Right kidney (tissue), 1 donor: ENCODE measurements around the gene CHST11.
A peak's percentile ranks its signal among the peaks of the same experiment; 100 is the strongest.

Experiments used
- DNase-seq: peaks from one replicate; pipeline ENCODE4 v3.0.0-alpha.2; 2016

The CHST11 gene

DNA sequence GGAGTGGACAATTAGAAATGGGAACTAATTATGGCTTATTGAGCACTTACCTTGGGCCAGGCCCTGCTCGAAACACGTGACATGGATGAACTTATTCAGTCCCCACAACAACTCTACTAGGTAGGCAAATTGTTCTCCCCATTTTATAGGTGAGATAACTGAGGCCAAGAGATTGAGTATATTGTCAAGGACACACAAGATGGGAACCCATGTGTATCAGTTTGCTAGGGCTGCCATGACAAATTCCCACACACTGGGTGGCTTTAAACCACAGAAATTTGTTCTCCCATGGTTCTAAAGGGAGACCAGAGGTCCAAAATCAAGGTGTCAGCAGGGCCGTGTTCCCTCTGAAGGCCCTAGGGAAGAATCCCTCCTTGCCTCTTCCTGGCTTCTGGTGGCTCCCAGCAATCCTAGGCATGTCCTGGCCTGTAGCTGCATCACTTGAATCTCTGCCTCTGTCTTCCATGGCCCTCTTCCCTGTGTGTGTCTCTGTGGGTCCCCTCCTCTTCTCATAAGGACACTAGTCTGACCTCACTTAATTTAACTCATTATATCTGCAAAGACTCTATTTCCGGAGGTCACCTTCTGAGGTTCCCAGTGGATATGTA is 128.8 kb downstream of the CHST11 start:
- no peak for DNase-seq

- DNase-seq: peak; percentile 56
Measured at GRCh38 chr12:104586351-104586919, 129.7 kb downstream of the CHST11 start.

GRCh38 chr12:104588047-104588920 is 131.5 kb downstream of the CHST11 start:
- no peak for DNase-seq

GRCh38 chr12:104588921-104589590 is 132.3 kb downstream of the CHST11 start:
- DNase-seq: no peak

DNA sequence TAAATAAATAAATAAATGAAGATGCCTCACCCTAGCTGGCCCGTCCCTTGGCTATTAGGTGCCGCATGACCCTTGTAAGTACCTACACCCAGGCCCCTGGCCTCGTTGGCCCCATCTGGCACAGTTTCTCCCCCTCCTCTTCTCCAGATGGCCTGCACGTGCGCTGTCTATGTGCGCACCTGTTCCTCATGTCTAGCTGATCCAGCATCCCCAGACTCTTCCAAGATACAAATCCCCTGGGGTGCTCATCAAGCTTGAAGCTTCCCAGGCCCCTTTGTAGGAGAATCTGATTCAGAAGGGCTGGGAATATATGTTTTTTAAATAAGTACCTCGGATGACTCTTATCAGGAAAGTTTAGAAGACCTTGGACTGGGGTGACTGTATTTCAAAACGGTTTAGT is 133.3 kb downstream of the CHST11 start:
- no peak for DNase-seq

DNA sequence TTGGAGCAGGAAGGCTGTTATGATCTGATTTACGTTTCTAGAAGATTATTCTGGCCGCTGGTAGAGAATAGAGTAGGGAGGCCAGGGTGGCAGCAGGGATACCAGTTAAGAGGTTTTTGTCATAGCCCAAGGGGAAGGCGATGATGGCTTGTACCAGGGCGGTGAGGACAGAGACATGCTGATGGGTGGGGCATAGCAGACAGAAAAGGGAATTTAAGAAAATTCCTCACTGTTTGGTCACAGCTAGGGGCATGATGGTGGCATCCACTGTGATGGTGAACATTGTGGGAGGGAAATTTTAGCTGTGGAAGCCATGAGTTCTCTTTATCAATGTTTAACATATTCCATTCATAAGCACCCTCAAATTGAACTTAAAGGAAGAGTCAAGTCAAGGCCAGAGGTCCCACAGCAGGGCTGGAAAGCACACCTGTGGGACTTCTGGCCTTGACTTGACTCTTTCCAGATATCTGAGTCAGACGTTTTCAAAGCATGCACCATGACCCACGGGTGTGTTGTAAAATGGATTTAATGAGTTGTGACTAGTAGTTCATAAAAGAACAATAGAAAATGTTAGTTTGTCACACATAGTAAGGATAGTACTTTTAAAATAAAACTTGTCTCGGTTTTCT is 134.6 kb downstream of the CHST11 start:
- no peak for DNase-seq

- DNase-seq: no peak
Measured at GRCh38 chr12:104593482-104593881, 136.7 kb downstream of the CHST11 start.

- DNase-seq: no peak
Measured at GRCh38 chr12:104596134-104596799, 139.5 kb downstream of the CHST11 start.

DNA sequence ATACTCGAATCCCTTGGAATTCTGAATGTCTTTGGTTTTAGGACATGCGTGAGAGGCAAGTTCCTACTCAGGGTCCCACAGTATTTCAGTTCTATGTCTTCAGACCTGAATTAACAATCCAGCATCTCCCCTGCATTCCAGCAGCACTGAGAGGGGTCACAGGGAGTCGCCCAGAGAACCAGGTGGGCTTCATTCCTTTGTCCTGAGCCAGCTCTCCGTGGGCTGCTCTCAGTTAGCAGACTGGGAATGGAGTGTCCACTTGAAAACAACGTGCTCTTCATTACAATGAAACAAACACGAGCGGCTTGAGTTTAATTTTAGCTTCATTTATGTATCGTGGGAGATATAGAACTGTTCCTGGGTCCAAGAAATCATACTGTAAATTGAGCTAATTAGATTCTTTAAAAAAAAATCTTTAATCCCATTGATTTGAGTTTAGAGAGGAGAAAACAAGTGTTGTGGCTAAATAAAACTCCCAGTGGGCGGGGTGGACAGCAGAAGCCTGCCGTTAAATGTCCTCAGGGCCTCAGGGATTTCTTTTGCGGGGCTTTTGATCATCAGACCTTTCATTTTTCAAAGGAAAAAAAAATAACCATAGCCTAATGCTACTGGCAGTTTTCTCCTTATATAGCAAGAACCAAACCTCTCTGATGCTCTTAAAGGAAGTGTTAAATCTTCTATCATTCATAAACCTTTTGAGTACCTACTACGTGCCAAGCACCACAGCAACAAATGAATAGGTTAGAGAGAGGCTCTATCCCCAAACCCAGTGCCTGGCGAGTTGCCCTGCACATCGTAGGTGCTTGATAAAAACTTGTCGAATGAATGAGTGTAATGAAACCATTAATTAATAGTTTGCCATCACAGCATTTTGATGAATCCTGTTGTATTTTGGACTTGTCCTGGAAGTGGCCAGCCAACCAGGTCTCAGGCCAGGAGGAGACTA is 140.4 kb downstream of the CHST11 start:
- no peak for DNase-seq

DNA sequence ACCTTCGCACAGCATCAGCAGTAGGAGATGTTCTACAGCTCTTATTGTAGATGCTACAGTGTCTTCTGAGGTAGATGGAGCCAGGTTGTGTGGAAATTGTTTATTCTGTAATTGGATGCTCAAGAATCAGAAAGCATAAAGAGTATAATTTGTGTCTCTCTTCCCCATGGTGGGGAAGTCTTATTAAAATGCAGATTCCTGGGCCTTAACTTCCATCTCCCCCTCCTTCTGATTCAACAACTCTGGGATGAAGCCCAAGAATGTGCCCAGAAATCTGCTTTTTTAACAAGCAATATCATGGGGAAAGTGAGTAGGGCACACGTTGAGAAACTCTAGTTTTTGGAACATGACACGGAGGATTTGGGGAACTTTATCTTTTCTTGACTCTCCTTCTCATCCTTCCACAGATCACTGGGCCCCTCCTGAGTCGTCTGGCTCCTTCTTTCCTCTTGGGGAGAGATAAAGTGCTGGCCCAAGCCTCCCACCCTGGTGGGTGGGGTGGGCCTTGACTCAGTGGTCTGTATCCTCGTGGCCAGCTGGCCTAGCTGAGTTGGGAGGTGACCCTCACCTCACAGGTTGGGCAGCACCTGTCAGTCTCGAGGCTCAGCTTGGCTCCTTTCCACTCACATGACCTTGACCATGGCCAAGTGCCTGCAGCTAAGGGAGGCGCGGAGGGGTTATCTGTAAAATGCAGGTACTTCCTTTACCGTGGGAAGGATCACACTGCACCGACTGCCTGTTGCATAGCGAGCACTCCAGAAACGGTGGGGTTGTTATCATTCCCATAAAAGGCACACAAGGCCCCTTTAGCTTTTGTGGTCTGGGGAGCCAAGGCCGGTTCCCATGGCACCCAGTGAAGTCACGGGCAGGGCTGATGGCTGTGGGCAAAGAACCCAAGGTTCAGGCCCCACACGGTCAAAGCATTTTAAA is 141.9 kb downstream of the CHST11 start:
- no peak for DNase-seq

GRCh38 chr12:104599272-104600035 is 142.7 kb downstream of the CHST11 start:
- no peak for DNase-seq

- DNase-seq: no peak
Measured at GRCh38 chr12:104600036-104600712, 143.4 kb downstream of the CHST11 start.

DNA sequence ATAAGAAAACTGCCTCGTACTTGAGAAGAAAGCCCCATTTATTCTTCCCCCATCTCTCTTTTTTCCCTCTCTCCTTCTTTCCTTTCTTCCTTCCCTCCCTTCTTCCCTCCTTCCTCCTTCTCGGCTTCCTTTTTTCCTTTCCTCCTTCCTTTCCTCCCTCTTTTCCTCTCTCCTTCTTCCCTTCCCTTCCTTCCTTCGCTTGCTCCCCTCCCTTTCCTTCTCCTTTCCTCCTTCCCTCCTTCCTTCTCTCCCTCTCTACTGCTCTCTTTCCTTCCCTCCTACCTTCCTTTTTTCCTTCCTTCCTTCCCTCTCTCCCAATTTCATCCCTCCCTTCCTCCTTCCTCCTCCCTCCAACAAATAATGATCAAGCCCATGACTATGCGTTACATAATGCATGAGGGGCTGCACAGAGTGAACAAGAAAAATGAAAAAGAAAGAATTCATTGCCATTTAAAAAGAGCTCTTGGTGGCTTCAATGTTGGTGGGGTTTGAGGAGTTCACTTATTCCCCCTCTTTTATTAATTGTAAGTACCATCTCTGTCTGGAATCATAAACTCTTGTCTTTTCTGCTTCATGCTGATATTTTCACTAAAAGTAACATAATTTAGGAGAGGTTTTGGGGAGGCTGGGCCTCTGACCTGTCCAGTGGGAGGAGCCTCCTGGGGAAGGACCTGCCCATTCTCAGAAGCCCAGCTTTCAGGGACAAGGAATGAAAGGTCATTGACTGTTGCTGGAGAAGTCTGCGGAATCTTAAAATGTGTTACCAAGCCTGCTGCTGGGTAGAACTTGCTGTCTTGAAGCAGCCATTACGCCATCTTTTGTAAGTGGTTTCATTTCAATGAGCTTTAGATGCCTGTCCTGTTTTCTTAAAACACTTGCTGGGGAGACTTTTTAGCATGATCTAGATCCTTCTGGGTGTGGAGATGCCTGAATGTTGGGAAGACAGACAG is 144.3 kb downstream of the CHST11 start:
- no peak for DNase-seq

- DNase-seq: no peak
Measured at GRCh38 chr12:104602406-104602805, 145.7 kb downstream of the CHST11 start.

GRCh38 chr12:104602896-104603295 is 146.1 kb downstream of the CHST11 start:
- no peak for DNase-seq

- DNase-seq: no peak
Measured at GRCh38 chr12:104603545-104603973, 146.8 kb downstream of the CHST11 start.
